GM21447 (cell line): Measurements from ENCODE around the gene BNIP1.

Experiments
- ATAC-seq: cut with Tn5 transposase; IDR thresholded peaks from one replicate; pipeline ENCODE4 v1.9.1; 2021; ENCODE audit not compliant: unreplicated experiment

Gene BNIP1

GRCh38 chr5:173210877-173211276 lies 66.5 kb downstream of the BNIP1 start:
- ATAC-seq: no peak

GRCh38 chr5:173211284-173211683 lies 67.0 kb downstream of the BNIP1 start:
- no peak for ATAC-seq

- ATAC-seq: no peak
These were observed 69.1 kb downstream of the BNIP1 start for GRCh38 chr5:173213236-173213933.
